GM12872 (cell line): ENCODE data around the gene GAS7.

Source experiments
- TF ChIP-seq, protein P1 (sequence below): IDR thresholded peaks from 3 replicates; pipeline ENCODE4 v1.5.1; 2011; ENCODE audit warnings: low read depth, mild to moderate bottlenecking, low read length, moderate library complexity; ENCODE audit not compliant: insufficient read depth

GAS7 gene

DNA sequence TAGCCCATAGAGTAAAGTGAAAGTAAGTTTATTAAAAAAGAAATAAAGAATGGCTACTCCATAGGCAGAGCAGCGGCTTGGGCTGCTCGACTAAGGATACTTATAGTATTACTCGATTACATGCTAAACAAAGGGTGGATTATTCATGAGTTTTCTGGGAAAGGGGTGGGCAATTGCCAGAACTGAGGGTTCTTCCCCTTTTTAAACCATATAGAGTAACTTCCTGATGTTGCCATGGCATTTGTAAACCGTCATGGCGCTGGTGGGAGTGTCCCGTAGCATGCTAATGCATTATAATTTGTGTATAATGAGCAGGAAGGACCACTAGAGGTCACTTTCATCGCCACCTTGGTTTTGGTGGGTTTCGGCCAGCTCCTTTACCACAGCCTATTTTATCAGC lies 13.3 kb upstream of the GAS7 start:
- TF ChIP-seq, protein P1, sequence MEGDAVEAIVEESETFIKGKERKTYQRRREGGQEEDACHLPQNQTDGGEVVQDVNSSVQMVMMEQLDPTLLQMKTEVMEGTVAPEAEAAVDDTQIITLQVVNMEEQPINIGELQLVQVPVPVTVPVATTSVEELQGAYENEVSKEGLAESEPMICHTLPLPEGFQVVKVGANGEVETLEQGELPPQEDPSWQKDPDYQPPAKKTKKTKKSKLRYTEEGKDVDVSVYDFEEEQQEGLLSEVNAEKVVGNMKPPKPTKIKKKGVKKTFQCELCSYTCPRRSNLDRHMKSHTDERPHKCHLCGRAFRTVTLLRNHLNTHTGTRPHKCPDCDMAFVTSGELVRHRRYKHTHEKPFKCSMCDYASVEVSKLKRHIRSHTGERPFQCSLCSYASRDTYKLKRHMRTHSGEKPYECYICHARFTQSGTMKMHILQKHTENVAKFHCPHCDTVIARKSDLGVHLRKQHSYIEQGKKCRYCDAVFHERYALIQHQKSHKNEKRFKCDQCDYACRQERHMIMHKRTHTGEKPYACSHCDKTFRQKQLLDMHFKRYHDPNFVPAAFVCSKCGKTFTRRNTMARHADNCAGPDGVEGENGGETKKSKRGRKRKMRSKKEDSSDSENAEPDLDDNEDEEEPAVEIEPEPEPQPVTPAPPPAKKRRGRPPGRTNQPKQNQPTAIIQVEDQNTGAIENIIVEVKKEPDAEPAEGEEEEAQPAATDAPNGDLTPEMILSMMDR = no peak

DNA sequence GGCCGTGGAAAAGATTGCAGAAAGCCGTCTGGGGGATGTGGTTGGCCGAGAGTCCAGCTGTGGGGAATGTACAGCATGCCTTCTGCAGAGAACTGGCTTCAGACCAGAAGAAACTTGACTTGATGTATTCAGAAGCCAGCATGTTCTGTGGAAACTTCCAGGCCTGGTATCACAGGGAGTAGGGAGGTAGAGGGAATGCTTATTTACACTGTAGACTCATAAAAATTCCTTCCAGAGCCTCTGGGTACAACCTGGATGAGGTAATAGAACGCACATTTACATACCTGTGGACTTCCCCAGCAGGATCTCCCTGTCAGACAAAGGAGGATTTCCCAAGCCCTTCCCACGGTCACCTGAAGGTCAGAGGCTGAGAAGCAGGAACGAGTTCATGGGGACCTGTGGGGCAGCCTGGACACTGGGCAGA lies 11.8 kb upstream of the GAS7 start:
- TF ChIP-seq, protein P1 = no peak

DNA sequence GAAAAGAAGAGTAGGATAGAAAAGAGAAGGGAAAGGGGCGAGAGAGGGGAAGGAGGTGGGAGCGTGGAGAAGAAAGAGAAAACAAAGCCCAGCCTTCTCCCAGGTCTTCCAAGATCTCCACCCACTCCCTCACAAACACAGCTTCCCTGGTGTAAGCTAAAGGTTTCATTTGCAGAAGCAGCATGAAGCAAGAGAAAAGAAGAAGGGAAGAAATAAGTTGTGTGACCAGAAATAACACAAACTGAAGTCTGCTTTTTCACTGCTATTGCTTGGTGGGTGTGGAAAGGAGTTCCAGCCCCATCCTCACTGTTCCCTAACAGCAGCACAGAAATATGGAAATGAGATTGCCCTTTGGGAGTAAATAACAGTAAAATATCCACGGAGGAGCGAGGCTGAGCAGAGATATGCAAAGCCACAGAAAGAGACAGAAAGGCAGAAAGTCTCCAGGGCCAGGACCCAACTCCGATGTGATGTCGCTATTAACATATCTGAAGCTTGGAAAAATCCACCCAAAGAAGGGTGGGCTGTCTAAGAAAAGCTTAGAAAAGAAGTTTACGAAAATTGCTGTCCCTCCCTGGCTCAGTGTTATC lies 10.3 kb upstream of the GAS7 start:
- TF ChIP-seq, protein P1 = no peak

DNA sequence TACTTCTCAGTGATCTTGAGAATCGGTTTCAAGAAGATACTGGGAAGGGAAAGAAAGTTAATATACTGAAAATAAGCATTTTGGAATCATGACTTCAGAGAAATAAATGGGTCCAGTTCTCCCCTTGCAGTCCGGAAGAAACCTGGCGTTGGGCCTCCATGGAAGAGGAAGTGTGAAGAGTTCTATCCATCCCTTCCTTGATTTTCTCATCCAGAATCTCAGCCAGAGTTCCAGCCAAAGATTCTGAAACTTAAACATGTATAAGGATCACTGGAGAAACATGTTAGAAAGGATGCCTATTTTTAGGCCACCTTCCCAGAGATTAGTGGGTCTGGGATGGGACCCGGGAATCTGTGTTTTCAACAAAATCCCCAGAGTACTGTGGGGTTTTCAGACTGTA lies 8.7 kb upstream of the GAS7 start:
- TF ChIP-seq, protein P1 = no peak

DNA sequence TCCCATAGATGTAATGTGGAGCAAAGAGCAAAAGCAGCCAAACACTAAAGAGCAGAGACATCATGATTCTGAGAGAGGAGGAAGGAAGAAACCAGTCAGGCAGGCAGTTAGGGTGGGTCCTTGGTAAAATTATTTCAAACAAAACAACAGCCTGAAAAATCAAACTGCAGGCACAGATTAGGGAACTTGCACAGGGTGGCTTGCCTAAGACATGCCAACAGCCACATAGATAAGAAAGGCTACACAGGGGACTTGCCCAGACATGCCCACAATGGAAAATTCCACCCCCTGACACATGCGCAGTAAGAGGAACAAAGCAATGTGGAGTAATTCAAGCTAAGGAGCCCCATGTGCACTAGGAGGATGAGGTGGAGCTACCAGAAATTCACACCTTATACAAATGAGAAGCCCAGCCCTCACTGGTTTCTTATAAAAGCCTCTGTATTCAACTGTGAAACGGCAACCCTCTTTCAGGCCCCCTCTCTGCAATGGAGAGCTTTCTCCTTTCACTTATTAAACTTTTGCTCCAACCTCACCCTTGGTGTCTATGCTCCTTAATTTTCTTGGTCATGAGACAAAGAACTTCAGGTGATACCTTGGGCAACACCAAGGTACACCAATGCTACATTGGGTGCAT lies 7.3 kb upstream of the GAS7 start:
- TF ChIP-seq, protein P1 = no peak

DNA sequence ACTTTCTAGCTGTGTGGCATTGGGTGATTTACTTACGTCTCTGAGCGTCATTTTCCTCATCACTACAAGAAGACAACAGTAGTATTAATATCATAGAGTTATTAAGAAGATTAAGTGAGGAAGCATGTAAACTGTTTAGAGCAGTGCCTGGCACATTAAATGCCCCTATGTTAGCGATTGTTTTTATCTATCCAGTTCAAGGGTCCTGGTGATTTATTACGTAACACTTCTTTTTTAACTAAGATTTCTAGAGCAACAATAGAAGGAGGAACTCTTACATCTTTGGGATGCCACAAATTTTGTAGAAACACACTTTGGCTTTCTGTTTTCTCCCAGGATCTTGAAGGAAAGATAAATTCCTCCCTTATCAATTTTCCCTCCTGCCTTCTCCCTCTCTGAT lies 3.3 kb upstream of the GAS7 start:
- TF ChIP-seq, protein P1 = no peak

DNA sequence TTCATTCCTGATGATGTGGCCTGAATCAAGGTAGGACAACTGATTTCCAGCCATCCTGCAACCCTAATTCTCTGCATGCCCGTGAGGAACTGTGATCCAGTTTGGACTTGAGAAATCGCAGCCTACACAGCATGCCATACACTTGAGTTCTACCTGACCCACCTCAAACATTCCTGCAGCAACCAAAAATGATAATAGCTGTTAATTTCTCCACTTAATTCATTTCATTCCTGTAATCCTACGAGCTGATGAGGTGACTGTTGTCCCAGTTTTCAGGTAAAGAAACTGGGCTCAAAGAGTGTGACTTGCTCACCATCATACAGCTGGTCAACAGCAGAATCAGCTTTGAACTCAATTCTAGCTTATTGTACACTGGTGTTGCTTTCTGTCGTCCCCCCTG lies 2.2 kb upstream of the GAS7 start:
- TF ChIP-seq, protein P1 = no peak
